A549 (cell line): ENCODE data around the gene SOD1.

Source experiments
- CTCF ChIP-seq: fragments of >200 bp; sonication (Bioruptor Twin); formaldehyde crosslinking; IDR thresholded peaks from 3 replicates; pipeline ENCODE4 v1.5.1; 2016
- E2F6 ChIP-seq: IDR thresholded peaks from 2 replicates; pipeline ENCODE4 v1.6.1; 2012; ENCODE audit warnings: low read depth, borderline replicate concordance
- JUNB ChIP-seq: fragments of >200 bp; sonication (Bioruptor Twin); formaldehyde crosslinking; IDR thresholded peaks from 2 replicates; pipeline ENCODE4 v1.6.1; 2016
- POLR2A ChIP-seq: IDR thresholded peaks from 2 replicates; pipeline ENCODE4 v1.6.1; 2012; ENCODE audit warnings: mild to moderate bottlenecking, low read length
- RCOR1 ChIP-seq: fragments of 150-350 bp; IDR thresholded peaks from 2 replicates; pipeline ENCODE4 v1.6.1; 2014; ENCODE audit warnings: antibody characterized with exemption, low read length, low read depth

DNA sequence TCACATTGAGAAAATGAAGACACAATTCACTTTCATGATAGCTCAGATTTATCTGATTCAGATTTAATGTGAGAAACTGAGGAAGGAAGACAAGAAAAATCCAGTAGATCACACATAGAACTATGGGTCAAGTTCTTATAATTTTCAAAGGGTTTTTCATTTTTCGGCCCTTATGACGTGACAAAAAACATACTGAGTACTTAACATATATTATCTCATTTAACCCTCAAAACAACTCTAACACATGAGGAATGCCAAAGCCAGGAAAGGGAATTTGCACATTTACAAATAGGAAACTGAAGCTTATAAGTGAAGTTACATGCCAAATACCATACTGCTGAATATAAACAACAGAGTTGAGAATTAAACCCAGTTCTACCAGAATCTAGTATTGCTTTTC lies 27.6 kb downstream of the SOD1 start:
- TF ChIP-seq CTCF: no peak
- no peak for TF ChIP-seq POLR2A
- TF ChIP-seq E2F6: no peak
- TF ChIP-seq RCOR1: no peak
- no peak for TF ChIP-seq JUNB
